H1 (cell line): Measurements from ENCODE around the gene TCERG1.

Experiments used
- EZH2 ChIP-seq: fragments of 200-600 bp; sonication (generic); IDR thresholded peaks from 2 replicates; pipeline ENCODE4 v1.7.1; 2012; ENCODE audit warnings: low read depth, mild to moderate bottlenecking, moderate library complexity, low read length, inconsistent platforms; ENCODE audit not compliant: severe bottlenecking
- RFX5 ChIP-seq: IDR thresholded peaks from 2 replicates; pipeline ENCODE4 v1.6.1; 2011; ENCODE audit warnings: low read depth, low read length, improper control_type of control experiment, borderline replicate concordance
- SIN3A ChIP-seq, 2 experiments: IDR thresholded peaks in 1 of 2; conservative IDR thresholded peaks in 1 of 2; 2 replicates each; pipeline ENCODE4 v1.6.1; 2011 to 2012; ENCODE audit warnings: low read length in 2 of 2, improper control_type of control experiment in 1 of 2, low read depth in 1 of 2, mild to moderate bottlenecking in 1 of 2
- TF ChIP-seq, protein P1 (sequence below): IDR thresholded peaks from 2 replicates; pipeline ENCODE4 v1.6.1; 2012; ENCODE audit warnings: low read length, inconsistent platforms
- TF ChIP-seq, protein P2 (sequence below), 3 experiments: IDR thresholded peaks; 1 replicate in 2 of 3; 2 replicates in 1 of 3; pipeline versions ENCODE4 v1.5.1 to v1.6.1; 2011; ENCODE audit warnings: low read length in 3 of 3, mild to moderate bottlenecking in 3 of 3, inconsistent platforms in 2 of 3, low read depth in 1 of 3, moderate library complexity in 1 of 3; ENCODE audit not compliant: insufficient read depth in 1 of 3; ENCODE audit errors: control extremely low read depth in 1 of 3

DNA sequence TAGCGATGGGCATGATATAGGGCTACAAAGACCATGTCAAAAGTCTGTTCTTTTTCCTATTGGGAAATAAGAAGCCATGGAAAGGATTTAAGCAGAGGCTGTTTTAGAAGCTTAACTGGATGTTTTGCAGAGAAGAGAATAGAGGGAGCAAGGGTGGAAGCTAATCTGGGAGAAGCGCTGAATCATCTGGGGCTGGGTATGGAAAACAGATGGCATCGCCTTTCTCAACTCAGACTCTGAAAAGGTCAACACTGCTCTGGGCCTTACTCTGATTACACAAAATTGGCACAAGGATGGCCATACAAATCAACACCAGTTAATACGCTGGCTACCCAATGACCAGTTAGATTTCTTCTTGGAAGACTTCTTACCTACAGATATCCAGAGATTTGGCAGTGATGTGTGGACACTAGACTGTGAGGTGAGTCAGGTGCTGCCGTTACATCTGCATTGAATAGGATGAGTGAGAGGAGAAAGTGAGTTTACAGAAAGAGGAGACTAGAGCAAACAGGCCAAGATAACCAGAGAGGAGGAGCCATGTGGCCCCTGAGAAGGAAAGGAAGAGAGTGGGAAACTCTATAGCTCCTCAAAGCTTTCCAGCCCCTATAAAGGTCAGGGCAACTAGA is 6.2 kb upstream of the TCERG1 start:
- TF ChIP-seq, protein P1, sequence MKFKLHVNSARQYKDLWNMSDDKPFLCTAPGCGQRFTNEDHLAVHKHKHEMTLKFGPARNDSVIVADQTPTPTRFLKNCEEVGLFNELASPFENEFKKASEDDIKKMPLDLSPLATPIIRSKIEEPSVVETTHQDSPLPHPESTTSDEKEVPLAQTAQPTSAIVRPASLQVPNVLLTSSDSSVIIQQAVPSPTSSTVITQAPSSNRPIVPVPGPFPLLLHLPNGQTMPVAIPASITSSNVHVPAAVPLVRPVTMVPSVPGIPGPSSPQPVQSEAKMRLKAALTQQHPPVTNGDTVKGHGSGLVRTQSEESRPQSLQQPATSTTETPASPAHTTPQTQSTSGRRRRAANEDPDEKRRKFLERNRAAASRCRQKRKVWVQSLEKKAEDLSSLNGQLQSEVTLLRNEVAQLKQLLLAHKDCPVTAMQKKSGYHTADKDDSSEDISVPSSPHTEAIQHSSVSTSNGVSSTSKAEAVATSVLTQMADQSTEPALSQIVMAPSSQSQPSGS = no peak
- TF ChIP-seq EZH2 (no peak), RFX5 (no peak), SIN3A (conservative IDR thresholded peaks at IDR 0.05 in 1 of 2, IDR thresholded peaks at IDR 0.05 in 1 of 2; ENCODE audit: low read depth in 1 of 2, low read length in 2 of 2) (no peak)
- TF ChIP-seq, protein P2, sequence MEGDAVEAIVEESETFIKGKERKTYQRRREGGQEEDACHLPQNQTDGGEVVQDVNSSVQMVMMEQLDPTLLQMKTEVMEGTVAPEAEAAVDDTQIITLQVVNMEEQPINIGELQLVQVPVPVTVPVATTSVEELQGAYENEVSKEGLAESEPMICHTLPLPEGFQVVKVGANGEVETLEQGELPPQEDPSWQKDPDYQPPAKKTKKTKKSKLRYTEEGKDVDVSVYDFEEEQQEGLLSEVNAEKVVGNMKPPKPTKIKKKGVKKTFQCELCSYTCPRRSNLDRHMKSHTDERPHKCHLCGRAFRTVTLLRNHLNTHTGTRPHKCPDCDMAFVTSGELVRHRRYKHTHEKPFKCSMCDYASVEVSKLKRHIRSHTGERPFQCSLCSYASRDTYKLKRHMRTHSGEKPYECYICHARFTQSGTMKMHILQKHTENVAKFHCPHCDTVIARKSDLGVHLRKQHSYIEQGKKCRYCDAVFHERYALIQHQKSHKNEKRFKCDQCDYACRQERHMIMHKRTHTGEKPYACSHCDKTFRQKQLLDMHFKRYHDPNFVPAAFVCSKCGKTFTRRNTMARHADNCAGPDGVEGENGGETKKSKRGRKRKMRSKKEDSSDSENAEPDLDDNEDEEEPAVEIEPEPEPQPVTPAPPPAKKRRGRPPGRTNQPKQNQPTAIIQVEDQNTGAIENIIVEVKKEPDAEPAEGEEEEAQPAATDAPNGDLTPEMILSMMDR (IDR thresholded peaks at IDR 0.05; ENCODE audit: control extremely low read depth in 1 of 3, insufficient read depth in 1 of 3, low read depth in 1 of 3, low read length in 3 of 3) = no peak
